Eye (tissue), 1 donor: ENCODE data around the gene APBB1IP.

Experiments used
- DNase-seq: peaks from one replicate; pipeline ENCODE4 v3.0.0-alpha.2; 2015

APBB1IP gene

GRCh38 chr10:26513101-26513500 is 75.0 kb downstream of the APBB1IP start:
- DNase-seq = no peak

- DNase-seq = peak; percentile 26
Measured at GRCh38 chr10:26516540-26517101, 78.5 kb downstream of the APBB1IP start.

- DNase-seq = no peak
Measured at GRCh38 chr10:26517141-26517867, 79.2 kb downstream of the APBB1IP start.

GRCh38 chr10:26519803-26520202 is 81.7 kb downstream of the APBB1IP start:
- DNase-seq = no peak

- DNase-seq = no peak
Measured at GRCh38 chr10:26520575-26520974, 82.4 kb downstream of the APBB1IP start.

- no peak for DNase-seq
Measured at GRCh38 chr10:26524161-26524896, 86.2 kb downstream of the APBB1IP start.

- no peak for DNase-seq
Measured at GRCh38 chr10:26525586-26525985, 87.4 kb downstream of the APBB1IP start.

GRCh38 chr10:26527018-26527417 is 88.9 kb downstream of the APBB1IP start:
- no peak for DNase-seq

GRCh38 chr10:26528048-26528447 is 89.9 kb downstream of the APBB1IP start:
- no peak for DNase-seq

- DNase-seq = no peak
Measured at GRCh38 chr10:26528715-26529393, 90.7 kb downstream of the APBB1IP start.

- no peak for DNase-seq
Measured at GRCh38 chr10:26534384-26534783, 96.2 kb downstream of the APBB1IP start.

- DNase-seq = peak; percentile 63
Measured at GRCh38 chr10:26540601-26541000, 102.5 kb downstream of the APBB1IP start.

- no peak for DNase-seq
Measured at GRCh38 chr10:26543567-26544306, 105.6 kb downstream of the APBB1IP start.

GRCh38 chr10:26544932-26545331 is 106.8 kb downstream of the APBB1IP start:
- no peak for DNase-seq

GRCh38 chr10:26550774-26551526 is 112.8 kb downstream of the APBB1IP start:
- no peak for DNase-seq

GRCh38 chr10:26554246-26554645 is 116.1 kb downstream of the APBB1IP start:
- DNase-seq = no peak

GRCh38 chr10:26555719-26556368 is 117.7 kb downstream of the APBB1IP start:
- peak; percentile 29 for DNase-seq

- peak; percentile 76 for DNase-seq
Measured at GRCh38 chr10:26556748-26557640, 118.9 kb downstream of the APBB1IP start.

- no peak for DNase-seq
Measured at GRCh38 chr10:26557641-26558014, 119.5 kb downstream of the APBB1IP start.
